Renal pelvis (tissue), 4 donors: ENCODE results near the gene IFI16. TPM values are rescaled to one million over a fixed set of nuclear protein-coding genes. Genes with fewer than 3 reads are reported as not detected.
"Not testable (repeated sequence)": the region's sequence is repeated elsewhere in the genome, so short reads cannot be mapped to it uniquely, and the experiment has no call there.

Experiments
- DNase-seq: peaks from one replicate; pipeline ENCODE4 v3.0.0-alpha.2; 2013
- polyA plus RNA-seq, 3 donors: library from polyadenylated mRNA; unstranded; fragments of 120-200 nt; gene quantifications; one replicate each; pipeline ENCODE4 v1.2.1, GENCODE V29; 2013; ENCODE audit not compliant: insufficient read length in 3 of 3

IFI16 gene
- polyA plus RNA-seq, 3 donors = 41.8 to 47.8 (median 43.1) TPM

DNA sequence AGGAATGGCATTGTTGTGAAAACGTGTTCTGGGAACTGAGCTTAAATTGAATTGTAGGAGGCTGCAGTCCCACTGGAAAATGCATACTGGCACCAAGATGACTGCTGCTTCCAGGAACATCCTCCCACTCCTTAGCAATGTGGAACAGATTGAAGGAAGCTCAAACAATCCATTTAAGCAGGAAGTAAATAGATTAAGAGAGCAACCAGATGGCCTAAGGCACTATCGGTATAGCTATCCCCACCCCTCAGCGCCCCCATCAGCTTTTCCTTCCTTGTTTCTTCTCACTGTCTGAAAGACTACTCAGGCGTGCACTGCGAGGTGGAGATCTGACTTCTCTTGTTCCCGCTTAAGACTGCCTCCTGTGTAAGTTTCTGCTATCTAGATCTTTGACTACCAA lies 4.0 kb upstream of the IFI16 start:
- no peak for DNase-seq

GRCh38 chr1:159006210-159006807 lies 3.4 kb upstream of the IFI16 start:
- DNase-seq = not testable (repeated sequence)

GRCh38 chr1:159007726-159008125 lies 2.0 kb upstream of the IFI16 start:
- DNase-seq = no peak

DNA sequence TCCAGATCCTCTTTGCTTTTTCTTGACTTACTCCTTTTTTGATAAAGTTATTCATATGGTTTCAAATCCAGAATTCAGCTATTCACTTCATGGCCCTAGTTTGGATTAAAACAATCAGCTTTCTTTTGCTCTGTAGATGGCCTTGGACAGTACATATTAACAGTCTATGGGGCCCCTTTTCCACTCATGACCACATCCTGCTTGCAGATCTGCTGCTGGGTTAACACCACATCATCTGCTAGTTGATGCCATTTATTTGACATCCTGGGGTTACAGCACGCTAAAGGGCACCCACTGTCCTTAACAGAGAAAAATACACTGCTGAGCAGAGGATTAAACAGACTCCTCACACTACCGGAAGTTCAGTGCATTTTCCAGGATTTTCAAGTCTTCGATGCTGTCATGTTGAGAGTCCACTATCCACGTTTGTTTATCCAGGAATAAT lies 941 bp upstream of the IFI16 start:
- no peak for DNase-seq

GRCh38 chr1:159009287-159009686 lies 420 bp upstream of the IFI16 start:
- DNase-seq = no peak

DNA sequence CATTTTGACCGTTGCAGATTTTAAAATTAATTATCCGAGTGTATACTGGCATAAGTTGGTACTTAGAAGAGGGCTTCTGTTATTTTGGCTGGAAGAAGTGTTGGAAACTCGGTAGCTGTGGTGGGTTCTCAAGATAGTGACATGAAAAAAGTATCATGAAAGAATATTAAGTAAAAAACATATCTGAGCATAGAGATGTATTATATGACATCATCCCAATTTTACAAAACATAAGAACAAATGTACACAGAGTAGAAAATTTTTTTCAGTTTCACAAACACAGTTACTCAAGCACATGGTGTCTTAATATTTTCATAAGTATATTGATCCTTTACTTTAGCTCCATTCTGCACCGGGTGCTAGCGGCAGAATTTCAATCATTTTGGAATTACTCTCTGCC lies 684 bp downstream of the IFI16 start:
- DNase-seq = no peak

DNA sequence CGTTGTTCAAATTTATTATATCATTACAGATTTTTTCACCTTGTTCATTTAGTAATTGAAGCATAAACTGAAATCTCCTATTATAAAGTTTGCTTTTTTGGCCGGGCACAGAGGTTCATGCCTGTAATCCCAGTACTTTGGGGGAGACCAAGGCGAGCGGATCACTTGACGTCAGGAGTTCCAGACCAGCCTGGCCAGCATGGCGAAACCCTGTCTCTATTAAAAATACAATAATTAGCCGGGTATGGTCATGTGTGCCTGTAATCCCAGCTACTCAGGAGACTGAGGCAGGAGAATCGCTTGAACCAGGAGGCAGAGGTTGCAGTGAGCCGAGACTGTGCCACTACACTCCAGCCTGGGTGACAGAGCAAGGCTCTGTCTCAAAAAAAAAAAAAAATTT lies 1.3 kb downstream of the IFI16 start:
- DNase-seq = not testable (repeated sequence)

DNA sequence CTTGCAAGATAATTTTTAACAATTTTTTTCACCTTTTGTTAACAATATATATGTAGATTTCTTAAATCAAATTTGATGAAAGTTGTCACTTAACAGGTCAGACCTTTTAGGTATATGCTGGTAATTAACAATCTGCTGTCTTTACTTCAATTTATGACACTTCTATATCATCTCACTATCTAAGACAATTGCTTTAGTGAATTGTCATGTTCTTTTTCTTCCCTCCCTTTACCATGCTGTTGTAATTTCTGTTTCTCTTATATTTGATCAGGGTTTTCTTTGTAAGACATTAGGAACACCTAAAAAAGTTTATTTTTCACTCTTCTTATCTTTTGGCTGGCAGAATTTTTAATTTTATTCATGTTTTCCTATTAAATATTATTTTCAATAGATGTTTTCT lies 2.0 kb downstream of the IFI16 start:
- no peak for DNase-seq

DNA sequence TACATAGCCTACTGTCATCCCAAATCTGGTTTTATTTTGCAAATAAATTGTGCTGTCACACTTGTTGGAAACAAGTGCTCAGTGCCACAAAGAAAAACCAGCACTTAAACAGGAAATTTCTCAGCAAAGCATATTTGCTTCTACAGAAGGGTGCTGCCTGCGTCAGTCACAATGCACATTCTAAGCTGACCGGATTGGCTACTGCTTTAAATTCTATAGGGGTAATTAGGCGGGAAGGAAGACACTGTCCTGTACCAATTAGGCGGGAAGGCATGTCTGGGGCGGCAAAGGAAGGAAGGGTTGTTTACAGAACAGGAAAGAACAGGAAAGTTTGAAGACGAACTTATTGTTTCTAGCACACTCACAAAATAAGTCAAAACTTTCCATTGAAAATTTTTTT lies 2.8 kb downstream of the IFI16 start:
- DNase-seq = no peak

DNA sequence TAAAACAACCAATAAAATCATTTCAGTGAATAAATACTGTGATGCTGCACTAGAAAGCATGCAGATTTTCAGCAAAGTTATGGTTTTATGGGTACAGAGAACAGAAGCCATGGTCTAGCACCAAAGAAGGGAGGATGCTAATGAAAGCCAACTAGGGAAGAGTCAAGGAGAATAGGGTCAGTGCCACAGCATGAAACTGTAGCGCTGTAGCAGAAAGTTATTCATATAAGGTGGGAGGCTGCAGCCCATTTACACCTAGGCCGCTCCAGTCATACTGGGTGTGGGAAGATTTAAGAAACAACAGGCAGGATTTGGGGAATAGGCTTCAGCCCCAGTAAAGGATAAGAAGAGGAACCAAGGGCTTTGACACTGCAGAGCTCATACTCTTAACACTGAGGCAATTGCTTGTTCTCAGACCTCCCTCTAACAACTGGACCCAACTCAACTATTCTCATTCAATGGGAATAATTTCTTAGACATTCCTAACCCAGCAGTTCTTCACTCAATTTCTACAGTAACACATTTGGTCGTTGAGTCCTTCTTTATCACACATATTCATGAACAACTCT lies 4.4 kb downstream of the IFI16 start:
- no peak for DNase-seq

- no peak for DNase-seq
These were observed 5.1 kb downstream of the IFI16 start for GRCh38 chr1:159014851-159015250.

DNA sequence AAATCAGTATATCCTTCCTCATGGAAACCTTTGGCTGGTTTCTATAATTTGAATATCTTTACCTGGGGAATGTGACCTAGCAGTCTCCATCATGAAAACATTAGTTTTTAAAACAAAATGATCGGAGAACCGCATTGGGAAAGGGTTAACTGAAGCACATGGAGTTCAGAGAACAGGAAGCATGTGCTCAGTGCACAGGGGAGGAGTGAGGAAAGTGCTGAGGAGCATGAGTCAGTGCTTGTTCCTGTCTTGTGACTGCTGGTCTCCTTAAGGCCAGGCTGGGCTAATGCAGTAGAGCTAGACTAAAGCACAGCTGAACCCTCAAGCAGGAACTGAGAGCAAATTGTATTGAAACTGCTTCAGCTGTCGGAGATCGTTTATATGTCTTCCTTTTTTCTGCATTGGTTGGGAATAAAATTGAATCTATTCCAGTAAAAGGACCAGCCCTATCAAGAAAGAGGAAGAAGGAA lies 5.8 kb downstream of the IFI16 start:
- no peak for DNase-seq

- no peak for DNase-seq
These were observed 14.0 kb downstream of the IFI16 start for GRCh38 chr1:159023723-159024122.

DNA sequence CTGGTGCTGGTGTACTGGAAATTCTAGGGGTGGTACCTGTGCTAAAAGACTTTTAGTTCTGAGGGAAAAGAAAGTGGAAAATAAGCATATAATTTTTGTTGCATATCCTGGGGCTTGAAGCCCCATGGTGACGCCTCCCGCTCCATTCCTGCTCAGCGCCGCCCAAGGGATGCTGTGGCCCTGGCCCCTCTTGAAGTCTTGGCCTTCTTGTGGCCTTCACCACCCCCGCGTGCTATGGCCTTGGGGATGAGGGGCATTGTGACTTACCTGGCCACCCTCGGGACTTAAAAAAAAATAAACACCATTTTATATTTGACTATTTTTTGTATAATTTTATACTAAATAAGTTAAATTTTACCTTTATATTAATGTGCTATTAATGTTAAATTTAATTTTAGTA lies 15.3 kb downstream of the IFI16 start:
- no peak for DNase-seq

DNA sequence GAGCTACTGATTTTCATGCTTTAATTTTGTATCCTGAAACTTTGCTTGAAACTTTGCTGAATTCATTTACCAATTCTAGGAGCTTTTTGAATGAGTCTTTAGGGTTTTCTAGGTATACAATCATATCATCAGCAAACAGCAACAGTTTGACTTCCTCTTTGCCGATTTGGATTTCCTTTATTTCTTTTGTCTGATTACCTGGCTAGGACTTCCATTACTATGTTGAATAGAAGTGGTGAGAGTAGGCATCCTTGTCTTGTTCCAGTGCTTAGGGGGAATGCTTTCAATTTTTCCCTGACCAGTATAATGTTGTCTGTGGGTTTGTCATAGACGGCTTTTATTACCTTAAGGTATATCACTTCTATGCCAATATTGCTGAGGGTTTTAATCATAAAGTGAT lies 17.1 kb downstream of the IFI16 start:
- DNase-seq = not testable (repeated sequence)

DNA sequence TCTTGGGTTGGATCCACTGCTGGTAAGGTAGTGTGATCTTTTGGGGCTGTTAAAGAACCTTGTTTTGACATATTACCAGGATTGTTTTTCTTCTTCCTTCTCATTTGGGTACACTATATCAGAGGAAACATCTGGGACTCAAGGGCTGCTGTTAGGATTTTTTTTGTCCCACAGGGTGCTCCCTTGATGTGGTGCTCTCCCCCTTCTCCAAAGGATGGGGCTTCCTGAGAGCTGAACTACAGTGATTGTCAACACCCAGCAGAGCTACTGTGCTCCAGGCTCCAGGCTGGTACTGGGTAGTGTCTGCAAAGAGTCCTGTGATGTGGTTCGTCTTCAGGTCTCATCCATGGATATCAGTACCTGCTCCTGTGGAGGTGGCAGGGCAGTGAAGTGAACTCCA lies 20.6 kb downstream of the IFI16 start:
- no peak for DNase-seq

DNA sequence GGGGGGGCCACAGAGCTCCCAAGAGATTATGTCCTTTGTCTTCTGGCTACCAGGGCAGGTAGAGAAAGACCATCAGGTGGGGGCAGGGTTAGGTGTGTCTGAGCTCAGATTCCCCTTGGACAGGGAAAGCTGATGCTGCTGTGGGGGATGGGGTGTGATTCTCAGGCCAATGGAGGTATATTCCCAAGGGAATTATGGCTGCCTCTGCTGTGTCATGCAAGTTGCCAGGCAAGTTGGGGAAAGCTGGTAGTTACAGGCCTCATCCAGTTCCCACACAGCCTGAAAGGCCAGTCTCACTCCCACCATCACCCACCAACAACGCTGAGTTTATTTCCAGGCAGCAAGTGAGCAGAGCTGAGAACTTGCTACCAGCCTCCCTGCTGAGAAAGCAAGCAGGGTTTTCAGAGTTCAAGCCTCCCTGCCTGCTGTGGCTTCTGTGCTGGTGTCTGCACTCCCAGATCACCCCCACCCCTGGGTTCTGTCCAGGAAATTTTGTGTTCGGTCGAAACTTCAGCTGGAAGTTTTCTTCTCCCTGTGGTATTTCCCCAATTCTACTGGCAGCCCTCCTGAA lies 21.3 kb downstream of the IFI16 start:
- no peak for DNase-seq

DNA sequence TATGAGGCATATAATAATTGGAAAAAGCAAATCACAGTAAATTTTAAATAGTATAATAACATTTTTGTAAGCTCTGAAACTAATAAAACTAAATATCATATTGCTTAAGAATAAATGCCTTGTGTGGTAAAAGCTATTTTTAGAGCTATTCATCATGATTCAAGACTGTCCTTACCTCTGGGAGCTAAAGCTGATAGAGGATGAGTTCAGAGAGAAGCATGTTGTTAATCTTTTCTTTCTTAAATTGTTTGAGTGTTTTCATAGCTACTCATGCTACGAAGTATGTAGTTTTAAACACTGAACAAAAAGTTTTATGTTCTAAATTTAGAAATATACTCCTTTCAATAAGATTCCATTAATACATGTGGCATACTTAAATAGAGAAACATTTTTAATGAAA lies 30.5 kb downstream of the IFI16 start:
- DNase-seq = no peak

- no peak for DNase-seq
These were observed 31.4 kb downstream of the IFI16 start for GRCh38 chr1:159040893-159041724.

GRCh38 chr1:159046486-159046885 lies 36.8 kb downstream of the IFI16 start:
- DNase-seq = not testable (repeated sequence)

DNA sequence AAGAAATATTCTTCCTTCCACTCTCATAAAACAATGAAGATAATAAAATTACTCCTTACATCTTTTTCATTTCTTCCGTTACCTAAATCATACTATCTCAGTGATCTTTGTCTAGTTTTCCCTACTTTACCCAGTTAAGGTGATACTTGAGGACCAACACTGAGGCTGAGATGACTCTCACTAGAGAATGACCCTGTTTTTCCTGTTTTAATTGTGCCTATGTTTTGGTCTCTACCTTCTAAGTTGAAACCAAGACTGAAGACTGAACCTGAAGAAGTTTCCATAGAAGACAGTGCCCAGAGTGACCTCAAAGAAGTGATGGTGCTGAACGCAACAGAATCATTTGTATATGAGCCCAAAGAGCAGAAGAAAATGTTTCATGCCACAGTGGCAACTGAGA lies 41.7 kb downstream of the IFI16 start:
- DNase-seq = no peak

- DNase-seq = no peak
These were observed 44.7 kb downstream of the IFI16 start for GRCh38 chr1:159054427-159054826.

- DNase-seq = no peak
These were observed 45.5 kb downstream of the IFI16 start for GRCh38 chr1:159055181-159055641.
